GM12864 (cell line): ENCODE results near the gene CUL5.
A peak's percentile ranks its signal among the peaks of the same experiment; 100 is the strongest.

ENCODE experiments used
- DNase-seq: peaks from one replicate; pipeline ENCODE4 v3.0.0-alpha.2; 2011; ENCODE audit warnings: low read depth
- H3K4me3 ChIP-seq: 2 replicates; pipeline ENCODE4 v1.5.1; 2011; ENCODE audit warnings: mild to moderate bottlenecking, low read depth, low read length, control low read depth
- CTCF ChIP-seq: IDR thresholded peaks from 2 replicates; pipeline ENCODE4 v1.5.1; 2011; ENCODE audit warnings: low read depth, mild to moderate bottlenecking, moderate library complexity, low read length, control low read depth, inconsistent platforms; ENCODE audit errors: missing control alignments

CUL5 gene

GRCh38 chr11:108003623-108004022 lies 5.1 kb upstream of the CUL5 start:
- no peak overlapping the region for H3K4me3 ChIP-seq
- no peak for DNase-seq
- TF ChIP-seq CTCF: no peak

- DNase-seq: no peak
- no peak for TF ChIP-seq CTCF
- no peak overlapping the region for H3K4me3 ChIP-seq
Observed at GRCh38 chr11:108007819-108008218, 879 bp upstream of the CUL5 start.

GRCh38 chr11:108009497-108010370 lies 1.0 kb downstream of the CUL5 start:
- no peak for DNase-seq
- H3K4me3 ChIP-seq: peak overlapping the region; percentile 99
- TF ChIP-seq CTCF: no peak

GRCh38 chr11:108012139-108012725 lies 3.5 kb downstream of the CUL5 start:
- no peak for TF ChIP-seq CTCF
- no peak overlapping the region for H3K4me3 ChIP-seq
- no peak for DNase-seq

- no peak overlapping the region for H3K4me3 ChIP-seq
- DNase-seq: no peak
- TF ChIP-seq CTCF: no peak
Observed at GRCh38 chr11:108016647-108017046, 7.9 kb downstream of the CUL5 start.

- H3K4me3 ChIP-seq: no peak overlapping the region
- no peak for DNase-seq
Observed at GRCh38 chr11:108018708-108019107, 10.0 kb downstream of the CUL5 start.

More at GRCh38 chr11:108018708-108019107, 10.0 kb downstream of the CUL5 start:
- TF ChIP-seq CTCF: no peak
